Measurements from ENCODE around the gene B4GALT1. TPM values are rescaled to one million over a fixed set of nuclear protein-coding genes. Genes with fewer than 3 reads are reported as not detected.

B4GALT1 gene
- total RNA-seq, 3 donors from 2014 or later: 60.8 to 81.8 (median 66.2) TPM

DNA sequence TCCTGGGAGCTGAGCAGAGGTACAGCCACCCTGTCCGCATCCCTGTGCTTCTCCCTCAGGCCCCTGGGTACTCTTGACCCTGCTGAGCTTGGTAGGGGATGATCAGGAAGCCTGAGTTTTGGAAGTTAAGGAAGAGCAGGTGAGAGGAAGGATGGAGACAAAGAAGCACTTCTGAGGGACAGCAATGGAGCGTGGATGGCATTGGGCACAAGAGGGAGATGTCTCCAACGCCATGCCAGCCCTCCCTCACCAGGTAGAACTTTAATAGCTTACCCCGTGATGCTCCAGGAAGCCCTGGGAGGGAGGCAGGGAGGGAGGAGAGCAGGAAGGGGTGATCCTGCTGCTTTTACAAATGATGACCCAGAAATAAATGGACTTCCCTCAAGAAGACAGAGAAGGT is 60.8 kb downstream of the B4GALT1 start:
- Histone ChIP-seq H3K4me3 (no peak overlapping the region), H3K27ac (peak overlapping the region; percentile 88)

DNA sequence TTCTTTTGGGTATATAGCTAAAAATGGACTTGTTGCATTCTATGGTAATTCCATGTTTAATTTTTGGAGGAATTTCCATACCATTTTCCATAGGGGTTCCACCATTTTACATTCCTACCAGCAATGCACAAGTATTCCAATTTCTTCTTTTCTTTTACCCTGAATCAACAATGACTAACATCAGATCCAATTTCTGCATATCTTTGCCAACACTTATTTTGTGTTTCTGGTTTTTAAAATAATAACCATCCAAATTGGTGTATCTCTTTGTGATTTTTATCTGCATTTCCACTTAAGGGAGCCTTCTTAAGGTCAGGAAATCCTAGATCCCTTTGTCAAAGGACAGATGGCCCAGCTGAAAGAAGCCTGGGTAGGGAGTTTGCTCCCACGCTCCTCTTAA is 61.2 kb downstream of the B4GALT1 start:
- Histone ChIP-seq H3K4me1 (peaks cover 0 to 20% of the 10 kb centered on the region in 2 donors), H3K9me3 (no peaks in the 10 kb centered on the region), H3K36me3 (no peaks in the 10 kb centered on the region), H3K4me3 (no peak overlapping the region), H3K27me3 (no peaks in the 10 kb centered on the region), H3K27ac (peak overlapping the region in 1 of 2 donors; percentile 88)
- intact Hi-C loops (cut with DNase I; ENCODE audit: low total_unique reads): no loop called here
- DNase-seq (ENCODE audit: low spot score in 2 of 2): no peak
- TF ChIP-seq, protein P1, sequence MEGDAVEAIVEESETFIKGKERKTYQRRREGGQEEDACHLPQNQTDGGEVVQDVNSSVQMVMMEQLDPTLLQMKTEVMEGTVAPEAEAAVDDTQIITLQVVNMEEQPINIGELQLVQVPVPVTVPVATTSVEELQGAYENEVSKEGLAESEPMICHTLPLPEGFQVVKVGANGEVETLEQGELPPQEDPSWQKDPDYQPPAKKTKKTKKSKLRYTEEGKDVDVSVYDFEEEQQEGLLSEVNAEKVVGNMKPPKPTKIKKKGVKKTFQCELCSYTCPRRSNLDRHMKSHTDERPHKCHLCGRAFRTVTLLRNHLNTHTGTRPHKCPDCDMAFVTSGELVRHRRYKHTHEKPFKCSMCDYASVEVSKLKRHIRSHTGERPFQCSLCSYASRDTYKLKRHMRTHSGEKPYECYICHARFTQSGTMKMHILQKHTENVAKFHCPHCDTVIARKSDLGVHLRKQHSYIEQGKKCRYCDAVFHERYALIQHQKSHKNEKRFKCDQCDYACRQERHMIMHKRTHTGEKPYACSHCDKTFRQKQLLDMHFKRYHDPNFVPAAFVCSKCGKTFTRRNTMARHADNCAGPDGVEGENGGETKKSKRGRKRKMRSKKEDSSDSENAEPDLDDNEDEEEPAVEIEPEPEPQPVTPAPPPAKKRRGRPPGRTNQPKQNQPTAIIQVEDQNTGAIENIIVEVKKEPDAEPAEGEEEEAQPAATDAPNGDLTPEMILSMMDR (IDR thresholded peaks at IDR 0.05): no peak
- TF ChIP-seq POLR2AphosphoS5 (IDR thresholded peaks at IDR 0.05) (no peak), POLR2A (IDR thresholded peaks at IDR 0.05) (no peak)

More for the DNA sequence above, 60.8 kb downstream of the B4GALT1 start:
- intact Hi-C loops (cut with DNase I; ENCODE audit: low total_unique reads): no loop called here
- no peak for TF ChIP-seq POLR2AphosphoS5 (IDR thresholded peaks at IDR 0.05)
- TF ChIP-seq, protein P1 (IDR thresholded peaks at IDR 0.05): no peak
- TF ChIP-seq POLR2A (IDR thresholded peaks at IDR 0.05): no peak
- Histone ChIP-seq H3K36me3 (no peaks in the 10 kb centered on the region), H3K9me3 (no peaks in the 10 kb centered on the region), H3K4me1 (peaks cover 0 to 17% of the 10 kb centered on the region in 2 donors), H3K27me3 (no peaks in the 10 kb centered on the region)
- DNase-seq (ENCODE audit: low spot score in 2 of 2): peak in 1 of 2 donors; percentile 16

DNA sequence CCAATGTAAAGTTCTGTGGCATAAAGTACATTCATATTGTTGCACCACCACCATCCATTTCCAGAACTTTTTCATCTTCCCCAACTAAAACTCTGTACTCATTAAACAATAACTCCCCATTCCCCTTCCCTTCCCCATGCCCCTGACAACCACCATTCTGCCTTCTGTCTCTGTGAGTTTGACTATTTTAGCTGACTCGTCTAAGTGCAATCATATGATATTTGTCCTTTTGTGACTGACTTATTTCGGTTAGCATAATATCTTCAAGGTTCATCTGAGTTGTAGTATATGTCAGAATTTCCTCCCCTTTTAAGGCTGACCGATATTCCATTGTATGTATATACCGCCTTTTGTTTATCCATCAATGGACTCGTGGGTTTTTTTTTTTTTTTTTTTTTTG is 61.6 kb downstream of the B4GALT1 start:
- Histone ChIP-seq H3K9me3 (no peaks in the 10 kb centered on the region), H3K4me1 (peaks cover 0 to 22% of the 10 kb centered on the region in 2 donors), H3K4me3 (no peak overlapping the region), H3K27ac (no peak overlapping the region), H3K36me3 (no peaks in the 10 kb centered on the region), H3K27me3 (no peaks in the 10 kb centered on the region)
- DNase-seq (ENCODE audit: low spot score in 2 of 2): no peak
- intact Hi-C loops (cut with DNase I; ENCODE audit: low total_unique reads): no loop called here
- TF ChIP-seq POLR2AphosphoS5 (IDR thresholded peaks at IDR 0.05): no peak
- TF ChIP-seq, protein P1 (IDR thresholded peaks at IDR 0.05): no peak
- no peak for TF ChIP-seq POLR2A (IDR thresholded peaks at IDR 0.05)

DNA sequence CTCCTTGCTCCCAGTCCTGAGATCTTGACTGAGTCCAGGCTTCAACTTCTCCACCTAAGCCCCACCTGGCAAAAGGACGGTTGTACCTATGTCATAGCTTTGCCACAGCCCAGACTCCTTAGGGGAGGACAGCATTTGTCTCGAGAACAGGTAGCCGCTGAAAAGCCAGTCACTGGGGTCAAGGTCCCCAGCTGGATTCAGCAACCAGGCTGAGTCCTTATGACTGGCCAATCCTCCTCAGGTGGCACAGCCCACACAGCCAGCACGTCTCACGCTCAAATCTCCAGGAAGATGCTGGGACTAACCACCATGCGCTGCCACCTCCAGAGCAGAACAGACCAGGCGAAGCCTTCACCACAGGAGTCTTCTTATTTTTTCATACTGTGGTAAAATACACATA is 62.7 kb downstream of the B4GALT1 start:
- intact Hi-C loops (cut with DNase I; ENCODE audit: low total_unique reads): no loop called here
- Histone ChIP-seq H3K27ac (peak overlapping the region in 1 of 2 donors; percentile 18), H3K27me3 (no peaks in the 10 kb centered on the region), H3K4me3 (no peak overlapping the region), H3K4me1 (peaks cover 0 to 22% of the 10 kb centered on the region in 2 donors), H3K9me3 (no peaks in the 10 kb centered on the region), H3K36me3 (no peaks in the 10 kb centered on the region)
- DNase-seq (ENCODE audit: low spot score in 2 of 2): peak in 1 of 2 donors; percentile 11
- no peak for TF ChIP-seq POLR2A (IDR thresholded peaks at IDR 0.05)
- TF ChIP-seq, protein P1 (IDR thresholded peaks at IDR 0.05): no peak
- no peak for TF ChIP-seq POLR2AphosphoS5 (IDR thresholded peaks at IDR 0.05)

DNA sequence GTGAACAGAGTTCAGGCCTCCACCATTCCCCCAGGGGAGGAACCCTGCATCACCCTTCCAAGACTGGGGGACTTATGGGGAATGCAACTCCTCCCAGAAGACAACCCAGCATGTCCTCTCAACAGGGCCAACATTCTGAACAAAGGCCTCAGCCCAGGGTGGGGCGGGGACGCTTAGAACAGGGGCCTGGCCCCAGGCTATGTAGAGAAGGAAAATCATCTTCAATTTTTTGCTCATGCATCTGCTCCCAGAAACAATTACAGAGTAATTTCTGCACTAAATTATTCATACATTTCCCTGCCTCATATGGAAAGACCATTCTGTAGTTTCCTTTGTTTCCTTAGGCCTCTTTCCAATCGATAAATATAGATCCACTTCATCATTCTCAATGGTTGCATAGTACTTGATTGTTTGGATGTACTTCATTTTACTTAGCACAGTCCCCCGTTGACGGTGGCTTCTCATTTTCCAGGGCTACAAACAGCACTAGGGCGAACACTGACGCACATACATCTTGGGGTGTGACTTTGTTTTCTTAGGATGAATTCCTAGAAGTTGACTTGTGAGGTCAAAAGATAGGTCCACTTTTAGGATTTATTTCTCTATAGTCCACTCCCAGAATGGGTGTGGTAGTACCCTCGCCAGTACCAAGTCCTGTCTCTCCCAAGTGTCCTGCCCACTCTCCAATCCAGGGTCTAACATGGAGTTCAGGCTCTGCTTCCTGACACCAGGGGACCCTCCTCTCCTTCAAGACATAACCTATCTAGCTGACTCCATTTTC is 63.4 kb downstream of the B4GALT1 start:
- intact Hi-C loops (cut with DNase I; ENCODE audit: low total_unique reads): no loop called here
- H3K9me3 ChIP-seq: no peaks in the 10 kb centered on the region
- DNase-seq (ENCODE audit: low spot score in 2 of 2): peak in 1 of 2 donors; percentile 9

More for the DNA sequence above, 63.4 kb downstream of the B4GALT1 start:
- Histone ChIP-seq H3K36me3 (no peaks in the 10 kb centered on the region), H3K4me3 (no peak overlapping the region), H3K4me1 (peaks cover 0 to 22% of the 10 kb centered on the region in 2 donors), H3K27ac (peak overlapping the region in 1 of 2 donors; percentile 74), H3K27me3 (no peaks in the 10 kb centered on the region)
- TF ChIP-seq, protein P1 (IDR thresholded peaks at IDR 0.05): no peak
- TF ChIP-seq POLR2AphosphoS5 (IDR thresholded peaks at IDR 0.05): no peak
- TF ChIP-seq POLR2A (IDR thresholded peaks at IDR 0.05): no peak

Data from breast epithelium (tissue), 4 donors.